Stimulated activated CD8-positive, alpha-beta memory T cell treated with anti-CD3 and anti-CD28 coated beads, Interleukin-4, amount 100 ng/mL, for 24 hours (primary cell): ENCODE measurements around the gene SH3BP4.

Experiments used
- DNase-seq: peaks from one replicate; pipeline ENCODE4 v3.0.0-alpha.2; 2020; ENCODE audit warnings: low read depth

The SH3BP4 gene

GRCh38 chr2:234951664-234952269 is at the start of gene SH3BP4:
TSS of gene SH3BP4 (plus strand) at chr2:234952017. CDS start at chr2:235035003, 82,986 bp downstream.
- DNase-seq, result peak; percentile 8

- DNase-seq, result no peak
These were observed 47.0 kb upstream of the SH3BP4 start for GRCh38 chr2:234904785-234905184.

- DNase-seq, result no peak
These were observed 46.1 kb upstream of the SH3BP4 start for GRCh38 chr2:234905547-234906265.

GRCh38 chr2:234910186-234910679 is 41.6 kb upstream of the SH3BP4 start:
- no peak for DNase-seq

GRCh38 chr2:234911271-234911670 is 40.5 kb upstream of the SH3BP4 start:
- no peak for DNase-seq

- DNase-seq, result no peak
These were observed 39.4 kb upstream of the SH3BP4 start for GRCh38 chr2:234912437-234912836.

GRCh38 chr2:234913208-234913626 is 38.6 kb upstream of the SH3BP4 start:
- DNase-seq, result no peak

- no peak for DNase-seq
These were observed 37.3 kb upstream of the SH3BP4 start for GRCh38 chr2:234914371-234915154.

- no peak for DNase-seq
These were observed 35.1 kb upstream of the SH3BP4 start for GRCh38 chr2:234916674-234917073.

- no peak for DNase-seq
These were observed 34.4 kb upstream of the SH3BP4 start for GRCh38 chr2:234917211-234917975.

GRCh38 chr2:234919711-234920110 is 32.1 kb upstream of the SH3BP4 start:
- no peak for DNase-seq

- DNase-seq, result no peak
These were observed 31.0 kb upstream of the SH3BP4 start for GRCh38 chr2:234920836-234921235.

- DNase-seq, result no peak
These were observed 22.8 kb upstream of the SH3BP4 start for GRCh38 chr2:234929002-234929401.

GRCh38 chr2:234930397-234930796 is 21.4 kb upstream of the SH3BP4 start:
- no peak for DNase-seq

- DNase-seq, result no peak
These were observed 20.4 kb upstream of the SH3BP4 start for GRCh38 chr2:234931371-234931770.

GRCh38 chr2:234932591-234933168 is 19.1 kb upstream of the SH3BP4 start:
- no peak for DNase-seq

GRCh38 chr2:234935311-234935710 is 16.5 kb upstream of the SH3BP4 start:
- DNase-seq, result no peak

GRCh38 chr2:234939576-234939975 is 12.2 kb upstream of the SH3BP4 start:
- no peak for DNase-seq

GRCh38 chr2:234939996-234940395 is 11.8 kb upstream of the SH3BP4 start:
- DNase-seq, result no peak

GRCh38 chr2:234940527-234940926 is 11.3 kb upstream of the SH3BP4 start:
- no peak for DNase-seq

- no peak for DNase-seq
These were observed 6.4 kb upstream of the SH3BP4 start for GRCh38 chr2:234945339-234945873.
